NOMO-1 (cell line): ENCODE measurements around the gene TSPAN32.

Experiments used
- DNase-seq, 2 experiments: peaks; one replicate each; lab custom pipeline; 2025; ENCODE audit not compliant: unreplicated experiment in 2 of 2; lab: John Stamatoyannopoulos, UW

The TSPAN32 gene

GRCh38 chr11:2313051-2313951, 11.5 kb downstream of the TSPAN32 start:
- DNase-seq: no peak

- no peak for DNase-seq
Observed at GRCh38 chr11:2314136-2314524, 12.3 kb downstream of the TSPAN32 start.

- DNase-seq: no peak
Observed at GRCh38 chr11:2314525-2315394, 12.9 kb downstream of the TSPAN32 start.

- no peak for DNase-seq
Observed at GRCh38 chr11:2315395-2316168, 13.8 kb downstream of the TSPAN32 start.

GRCh38 chr11:2316169-2316962, 14.6 kb downstream of the TSPAN32 start:
- DNase-seq: no peak

GRCh38 chr11:2316963-2317244, 15.1 kb downstream of the TSPAN32 start:
- DNase-seq: no peak

- no peak for DNase-seq
Observed at GRCh38 chr11:2317354-2318050, 15.7 kb downstream of the TSPAN32 start.

GRCh38 chr11:2318123-2318522, 16.3 kb downstream of the TSPAN32 start:
- no peak for DNase-seq

- no peak for DNase-seq
Observed at GRCh38 chr11:2318707-2319106, 16.9 kb downstream of the TSPAN32 start.

- DNase-seq: no peak
Observed at GRCh38 chr11:2319791-2320472, 18.1 kb downstream of the TSPAN32 start.

GRCh38 chr11:2320568-2321310, 18.9 kb downstream of the TSPAN32 start:
- no peak for DNase-seq

- no peak for DNase-seq
Observed at GRCh38 chr11:2321311-2321683, 19.5 kb downstream of the TSPAN32 start.

- DNase-seq: no peak
Observed at GRCh38 chr11:2325123-2325522, 23.3 kb downstream of the TSPAN32 start.

GRCh38 chr11:2325719-2326118, 23.9 kb downstream of the TSPAN32 start:
- no peak for DNase-seq

GRCh38 chr11:2327032-2327431, 25.2 kb downstream of the TSPAN32 start:
- no peak for DNase-seq

GRCh38 chr11:2328021-2328420, 26.2 kb downstream of the TSPAN32 start:
- no peak for DNase-seq

GRCh38 chr11:2328656-2329354, 27.0 kb downstream of the TSPAN32 start:
- DNase-seq: no peak

- DNase-seq: no peak
Observed at GRCh38 chr11:2329551-2329950, 27.7 kb downstream of the TSPAN32 start.
